HG03457 (cell line): ENCODE data around the gene MTF1.
A peak's percentile ranks its signal among the peaks of the same experiment; 100 is the strongest.
"Not testable (repeated sequence)": the region's sequence is repeated elsewhere in the genome, so short reads cannot be mapped to it uniquely, and the experiment has no call there.

Source experiments
- ATAC-seq: cut with Tn5 transposase; IDR thresholded peaks from one replicate; pipeline ENCODE4 v1.9.1; 2021; ENCODE audit warnings: moderate number of reproducible peaks; ENCODE audit not compliant: unreplicated experiment

MTF1 gene

GRCh38 chr1:37859507-37860345 lies at the start of gene MTF1:
Gene MTF1 (minus strand): TSS chr1:37859592. CDS start chr1:37857658, 1,934 bp downstream.
- ATAC-seq, result peak; percentile 85

GRCh38 chr1:37908531-37908930 lies 49.1 kb upstream of the MTF1 start:
- not testable (repeated sequence) for ATAC-seq

- ATAC-seq, result not testable (repeated sequence)
Measured at GRCh38 chr1:37907416-37908125, 48.2 kb upstream of the MTF1 start.

GRCh38 chr1:37906591-37906990 lies 47.2 kb upstream of the MTF1 start:
- not testable (repeated sequence) for ATAC-seq

- no peak for ATAC-seq
Measured at GRCh38 chr1:37905727-37906126, 46.3 kb upstream of the MTF1 start.

- not testable (repeated sequence) for ATAC-seq
Measured at GRCh38 chr1:37903921-37904320, 44.5 kb upstream of the MTF1 start.

- no peak for ATAC-seq
Measured at GRCh38 chr1:37902983-37903382, 43.6 kb upstream of the MTF1 start.

- no peak for ATAC-seq
Measured at GRCh38 chr1:37901893-37902225, 42.5 kb upstream of the MTF1 start.

GRCh38 chr1:37901191-37901892 lies 42.0 kb upstream of the MTF1 start:
- ATAC-seq, result peak; percentile 52

- not testable (repeated sequence) for ATAC-seq
Measured at GRCh38 chr1:37897563-37897962, 38.2 kb upstream of the MTF1 start.

GRCh38 chr1:37893673-37894072 lies 34.3 kb upstream of the MTF1 start:
- no peak for ATAC-seq

- no peak for ATAC-seq
Measured at GRCh38 chr1:37892151-37893047, 33.0 kb upstream of the MTF1 start.

- no peak for ATAC-seq
Measured at GRCh38 chr1:37890378-37891014, 31.1 kb upstream of the MTF1 start.

GRCh38 chr1:37888022-37888700 lies 28.8 kb upstream of the MTF1 start:
- no peak for ATAC-seq

- no peak for ATAC-seq
Measured at GRCh38 chr1:37884145-37884544, 24.8 kb upstream of the MTF1 start.

GRCh38 chr1:37883671-37884070 lies 24.3 kb upstream of the MTF1 start:
- ATAC-seq, result no peak

GRCh38 chr1:37879865-37880264 lies 20.5 kb upstream of the MTF1 start:
- no peak for ATAC-seq

GRCh38 chr1:37878071-37878470 lies 18.7 kb upstream of the MTF1 start:
- no peak for ATAC-seq

GRCh38 chr1:37875833-37876232 lies 16.4 kb upstream of the MTF1 start:
- no peak for ATAC-seq

- ATAC-seq, result no peak
Measured at GRCh38 chr1:37872692-37873091, 13.3 kb upstream of the MTF1 start.
